Ramos (cell line): ENCODE results near the gene PTX4.
"Not testable (repeated sequence)": the region's sequence is repeated elsewhere in the genome, so short reads cannot be mapped to it uniquely, and the experiment has no call there.

Experiments used
- in situ Hi-C: fragments of 300-500 bp; cut with MboI; formaldehyde crosslinking; loops from one replicate; pipeline ENCODE4 v1.14.3; 2022; ENCODE audit warnings: low sequenced_read_pairs; ENCODE audit not compliant: unreplicated experiment

Gene PTX4

DNA sequence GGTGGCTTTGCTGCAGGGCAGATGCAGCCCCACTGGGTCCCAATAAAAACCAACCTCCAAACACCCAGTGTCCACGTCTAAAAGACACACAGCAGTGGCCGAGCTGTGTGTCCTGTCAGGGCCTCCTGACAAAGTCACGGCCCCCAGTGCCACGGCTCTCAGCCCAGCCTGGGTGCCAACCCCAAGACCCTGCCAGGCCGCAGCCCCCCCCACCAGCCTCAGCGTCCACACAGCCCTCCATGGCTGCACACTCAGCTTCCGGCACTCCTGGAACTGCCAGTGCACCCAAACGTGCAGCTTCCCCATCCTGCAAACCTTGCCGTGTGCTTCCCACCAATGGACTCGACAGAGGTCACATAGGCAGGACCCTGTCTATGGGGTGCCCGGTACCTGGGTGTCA is 40.8 kb downstream of the PTX4 start:
- in situ Hi-C loops = no loop called here

- in situ Hi-C loops = no loop called here
Observed at GRCh38 chr16:1446296-1447080, 42.3 kb downstream of the PTX4 start.

GRCh38 chr16:1445518-1446203 is 43.1 kb downstream of the PTX4 start:
- in situ Hi-C loops = no loop called here

- in situ Hi-C loops = no loop called here
Observed at GRCh38 chr16:1444730-1445517, 43.8 kb downstream of the PTX4 start.

DNA sequence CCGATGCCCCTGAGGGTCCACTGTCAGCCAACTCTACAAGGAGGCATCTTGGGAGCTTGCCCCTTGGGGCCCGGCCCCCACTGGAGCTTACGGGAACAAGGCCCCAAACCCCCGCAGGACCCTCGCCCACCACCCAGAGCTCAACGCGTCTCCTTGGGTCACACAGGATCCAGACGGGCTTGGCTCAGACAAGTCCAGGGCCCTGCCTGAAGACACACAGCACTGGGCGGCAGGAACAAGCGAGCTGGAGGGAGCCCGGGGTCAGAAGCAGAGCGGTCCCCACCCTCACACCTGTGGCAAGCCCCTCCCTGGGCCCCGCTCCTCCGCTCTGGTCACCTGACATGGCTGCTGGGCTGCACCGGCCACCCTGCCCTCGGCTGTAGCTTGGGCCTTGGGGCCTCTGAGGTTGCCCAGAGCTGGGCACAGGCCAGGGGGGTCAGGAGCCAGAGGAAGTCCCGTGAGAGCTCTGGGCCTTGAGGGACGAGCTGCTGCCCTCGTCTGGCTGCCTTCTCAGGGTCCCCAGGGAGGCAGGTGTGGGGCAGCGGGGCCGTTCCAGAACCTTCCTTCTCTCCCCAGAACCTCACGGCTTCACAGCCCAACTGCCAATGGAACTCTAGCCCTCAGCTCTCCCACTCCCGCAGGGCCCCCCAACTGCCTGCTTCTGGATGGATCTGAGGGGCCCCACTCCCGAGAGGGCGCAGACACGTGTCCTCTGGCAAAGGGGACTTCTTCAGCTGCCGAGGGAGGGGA is 44.6 kb downstream of the PTX4 start, which contains the start of gene CCDC154:
TSS of gene CCDC154 (minus strand) at position 577 of the 750 bp plus-strand sequence. CDS start at position 343, 234 bp downstream.
- in situ Hi-C loops = no loop called here

- in situ Hi-C loops = no loop called here
Observed at GRCh38 chr16:1443403-1443973, 45.3 kb downstream of the PTX4 start.

DNA sequence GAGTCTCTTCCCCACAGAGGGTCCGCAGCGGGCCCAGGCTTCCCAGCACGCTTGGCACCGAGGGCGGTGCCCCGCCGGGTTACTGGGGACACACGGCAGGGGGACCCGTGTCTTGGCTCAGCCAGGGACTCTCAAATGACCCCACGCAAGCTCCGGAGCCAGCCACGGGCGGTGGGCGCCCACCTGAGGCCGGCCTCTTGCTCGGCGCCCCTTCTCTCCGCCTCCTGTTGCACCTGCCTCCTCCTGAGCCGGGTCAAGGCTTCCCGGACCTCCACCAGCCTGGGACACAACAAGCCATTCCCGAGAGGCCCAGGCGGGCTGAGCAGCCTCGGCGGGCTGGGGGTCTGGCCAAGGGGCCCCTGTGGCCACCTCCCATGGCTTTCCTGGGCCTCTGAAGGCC is 46.0 kb downstream of the PTX4 start:
- in situ Hi-C loops = no loop called here

DNA sequence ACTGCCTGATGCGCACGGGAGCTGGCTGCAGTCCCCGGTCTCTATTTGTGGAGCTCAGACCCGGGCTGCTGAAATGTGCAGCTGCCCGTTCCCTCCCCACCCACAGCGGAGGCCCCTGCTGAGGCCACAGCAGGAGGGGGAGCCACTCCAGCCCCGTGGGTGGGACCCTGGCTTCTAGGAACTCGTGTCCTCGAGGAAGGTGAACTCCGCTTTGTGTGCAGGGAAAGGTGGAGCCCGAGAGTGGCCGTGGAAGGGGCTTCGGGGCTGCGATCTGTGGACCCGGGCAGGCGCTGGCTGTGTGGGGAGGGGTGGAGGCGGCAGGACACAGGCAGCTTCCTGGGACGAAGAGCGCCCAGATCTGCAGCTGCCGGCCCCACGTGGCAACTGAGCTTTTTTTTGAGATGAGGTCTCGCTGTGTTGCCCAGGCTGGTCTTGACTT is 47.3 kb downstream of the PTX4 start:
- in situ Hi-C loops = no loop called here

GRCh38 chr16:1439699-1440074 is 49.1 kb downstream of the PTX4 start:
- in situ Hi-C loops = not testable (repeated sequence)

DNA sequence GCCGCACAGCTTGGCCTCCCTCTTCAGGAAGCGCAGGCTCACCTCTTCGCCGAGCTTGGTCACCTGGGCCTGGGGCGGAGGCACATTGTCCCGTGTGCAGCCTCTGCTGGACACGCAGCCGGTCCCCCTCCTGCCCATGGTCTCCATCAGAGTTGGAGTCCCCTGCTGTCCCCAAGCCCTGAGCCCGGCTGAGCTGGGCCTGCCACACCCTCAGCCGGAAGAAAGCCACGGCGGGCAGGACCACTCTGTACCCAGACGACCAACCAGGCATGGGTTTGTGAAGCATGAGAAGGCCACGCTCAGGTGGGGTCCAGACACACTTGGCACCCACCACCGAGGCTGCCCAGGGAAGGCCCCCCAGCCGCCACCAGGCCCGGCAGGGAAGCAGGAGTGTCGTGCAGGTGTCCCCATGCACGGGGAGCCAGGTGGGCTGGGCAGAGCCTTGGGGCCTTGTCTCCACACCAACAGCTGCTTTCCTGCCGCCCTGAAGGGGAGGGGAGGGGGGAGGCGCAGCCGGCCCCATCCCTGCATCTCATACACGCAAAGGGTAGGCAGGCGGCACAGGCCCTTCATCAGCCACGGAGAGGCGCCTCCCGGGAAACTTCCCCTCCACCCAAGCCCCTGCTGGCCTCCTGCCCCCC is 49.6 kb downstream of the PTX4 start:
- in situ Hi-C loops = no loop called here

DNA sequence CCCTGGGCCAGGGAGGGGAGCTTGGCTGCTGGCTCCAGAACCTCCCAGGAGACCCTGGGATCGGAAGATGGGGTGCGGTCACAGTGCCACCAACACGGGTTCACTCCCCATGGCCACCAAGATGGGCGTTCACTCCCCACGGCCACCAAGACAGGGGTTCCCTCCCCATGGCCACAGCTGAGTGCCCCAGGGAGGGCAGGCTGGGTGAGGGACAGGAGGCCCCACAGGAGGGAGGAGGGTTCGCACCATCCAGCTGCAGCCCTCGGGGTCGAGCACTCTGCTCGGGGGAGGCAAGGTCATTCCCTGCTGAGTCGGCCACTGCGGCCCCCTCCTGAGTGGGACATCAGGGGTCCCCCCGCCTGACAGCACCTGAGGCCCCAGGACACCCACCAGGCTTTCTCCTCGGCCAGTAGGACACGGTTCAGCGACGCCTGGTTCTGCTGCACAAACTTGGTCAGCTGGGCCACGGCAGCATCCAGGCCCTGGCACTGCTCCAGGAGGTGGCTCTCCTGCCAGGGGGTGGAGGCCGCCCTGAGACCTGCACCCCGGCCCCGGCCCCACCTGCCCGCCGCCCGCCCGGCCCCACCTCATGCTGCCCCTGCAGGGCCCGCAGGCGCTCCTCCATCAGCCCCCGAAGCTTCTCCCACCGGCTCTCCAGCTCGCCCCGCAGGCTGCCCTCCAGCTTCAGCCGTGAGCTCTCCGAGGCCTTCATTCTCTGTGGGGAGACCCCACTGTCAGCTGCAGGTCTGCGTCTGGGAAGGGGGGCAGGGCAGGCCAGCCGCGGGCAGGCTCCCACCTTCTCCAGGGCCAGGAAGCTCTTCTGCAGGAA is 50.3 kb downstream of the PTX4 start:
- in situ Hi-C loops = no loop called here

GRCh38 chr16:1437606-1438005 is 51.1 kb downstream of the PTX4 start:
- in situ Hi-C loops = no loop called here

GRCh38 chr16:1436731-1437355 is 51.9 kb downstream of the PTX4 start:
- in situ Hi-C loops = no loop called here

- in situ Hi-C loops = no loop called here
Observed at GRCh38 chr16:1435921-1436697, 52.6 kb downstream of the PTX4 start.
